HCT116 (cell line): Measurements from ENCODE around the gene ARHGAP40.

ENCODE experiments used
- CEBPB ChIP-seq: IDR thresholded peaks from 2 replicates; pipeline ENCODE4 v1.6.1; 2012; ENCODE audit warnings: low read depth
- EZH2 ChIP-seq: fragments of 200-600 bp; sonication (generic); IDR thresholded peaks from 2 replicates; pipeline ENCODE4 v1.6.1; 2017; ENCODE audit warnings: antibody characterized with exemption, mixed run types
- EZH2phosphoT487 ChIP-seq: fragments of 200-600 bp; IDR thresholded peaks from 2 replicates; pipeline ENCODE4 v1.6.1; 2018; ENCODE audit warnings: antibody characterized with exemption, borderline replicate concordance
- POLR2AphosphoS5 ChIP-seq: IDR thresholded peaks from 2 replicates; pipeline ENCODE4 v1.6.1; 2011; ENCODE audit warnings: mild to moderate bottlenecking, low read depth, low read length, moderate library complexity
- TF ChIP-seq, protein P1 (sequence below), 3 experiments: fragments of 200-600 bp in 1 of 3; sonication (generic) in 1 of 3; IDR thresholded peaks in 2 of 3; conservative IDR thresholded peaks in 1 of 3; 2 replicates each; pipeline ENCODE4 v1.5.1; 2012 to 2017; ENCODE audit warnings: low read depth in 2 of 3, low read length in 2 of 3, antibody characterized with exemption in 1 of 3, borderline replicate concordance in 1 of 3, control low read depth in 1 of 3, mild to moderate bottlenecking in 1 of 3, mixed read lengths in 1 of 3, mixed run types in 1 of 3, moderate library complexity in 1 of 3; ENCODE audit not compliant: insufficient read depth in 1 of 3
- TF ChIP-seq, protein P2 (sequence below): IDR thresholded peaks from 2 replicates; pipeline ENCODE4 v1.6.1; 2012; ENCODE audit warnings: low read depth

DNA sequence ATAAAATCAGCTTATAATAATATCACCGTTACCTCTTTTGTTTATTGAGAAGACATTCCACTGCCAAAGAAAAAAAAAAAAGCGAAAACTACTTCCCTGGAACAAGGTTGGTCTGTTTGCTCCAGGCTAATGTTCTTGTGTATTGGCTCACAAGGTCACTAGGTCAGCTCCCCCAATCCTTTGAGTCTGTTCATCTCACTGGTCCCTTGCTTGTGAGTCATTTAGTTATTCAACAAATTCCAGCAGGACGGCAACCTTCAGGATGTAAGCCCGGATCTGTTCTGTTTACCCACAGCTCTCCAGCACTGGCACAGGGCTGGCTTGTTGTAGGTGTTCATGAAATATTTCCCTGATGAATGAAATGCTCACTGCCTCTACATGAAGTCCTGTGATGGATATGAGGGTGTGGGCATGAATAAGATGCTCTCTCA lies 3.3 kb downstream of the ARHGAP40 start:
- TF ChIP-seq POLR2AphosphoS5 = no peak
- no peak for TF ChIP-seq EZH2
- TF ChIP-seq CEBPB = no peak
- TF ChIP-seq, protein P1, sequence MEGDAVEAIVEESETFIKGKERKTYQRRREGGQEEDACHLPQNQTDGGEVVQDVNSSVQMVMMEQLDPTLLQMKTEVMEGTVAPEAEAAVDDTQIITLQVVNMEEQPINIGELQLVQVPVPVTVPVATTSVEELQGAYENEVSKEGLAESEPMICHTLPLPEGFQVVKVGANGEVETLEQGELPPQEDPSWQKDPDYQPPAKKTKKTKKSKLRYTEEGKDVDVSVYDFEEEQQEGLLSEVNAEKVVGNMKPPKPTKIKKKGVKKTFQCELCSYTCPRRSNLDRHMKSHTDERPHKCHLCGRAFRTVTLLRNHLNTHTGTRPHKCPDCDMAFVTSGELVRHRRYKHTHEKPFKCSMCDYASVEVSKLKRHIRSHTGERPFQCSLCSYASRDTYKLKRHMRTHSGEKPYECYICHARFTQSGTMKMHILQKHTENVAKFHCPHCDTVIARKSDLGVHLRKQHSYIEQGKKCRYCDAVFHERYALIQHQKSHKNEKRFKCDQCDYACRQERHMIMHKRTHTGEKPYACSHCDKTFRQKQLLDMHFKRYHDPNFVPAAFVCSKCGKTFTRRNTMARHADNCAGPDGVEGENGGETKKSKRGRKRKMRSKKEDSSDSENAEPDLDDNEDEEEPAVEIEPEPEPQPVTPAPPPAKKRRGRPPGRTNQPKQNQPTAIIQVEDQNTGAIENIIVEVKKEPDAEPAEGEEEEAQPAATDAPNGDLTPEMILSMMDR (IDR thresholded peaks at IDR 0.05 in 2 of 3, conservative IDR thresholded peaks at IDR 0.05 in 1 of 3; ENCODE audit: borderline replicate concordance in 1 of 3, insufficient read depth in 1 of 3, low read depth in 2 of 3, low read length in 2 of 3) = no peak
- TF ChIP-seq, protein P2, sequence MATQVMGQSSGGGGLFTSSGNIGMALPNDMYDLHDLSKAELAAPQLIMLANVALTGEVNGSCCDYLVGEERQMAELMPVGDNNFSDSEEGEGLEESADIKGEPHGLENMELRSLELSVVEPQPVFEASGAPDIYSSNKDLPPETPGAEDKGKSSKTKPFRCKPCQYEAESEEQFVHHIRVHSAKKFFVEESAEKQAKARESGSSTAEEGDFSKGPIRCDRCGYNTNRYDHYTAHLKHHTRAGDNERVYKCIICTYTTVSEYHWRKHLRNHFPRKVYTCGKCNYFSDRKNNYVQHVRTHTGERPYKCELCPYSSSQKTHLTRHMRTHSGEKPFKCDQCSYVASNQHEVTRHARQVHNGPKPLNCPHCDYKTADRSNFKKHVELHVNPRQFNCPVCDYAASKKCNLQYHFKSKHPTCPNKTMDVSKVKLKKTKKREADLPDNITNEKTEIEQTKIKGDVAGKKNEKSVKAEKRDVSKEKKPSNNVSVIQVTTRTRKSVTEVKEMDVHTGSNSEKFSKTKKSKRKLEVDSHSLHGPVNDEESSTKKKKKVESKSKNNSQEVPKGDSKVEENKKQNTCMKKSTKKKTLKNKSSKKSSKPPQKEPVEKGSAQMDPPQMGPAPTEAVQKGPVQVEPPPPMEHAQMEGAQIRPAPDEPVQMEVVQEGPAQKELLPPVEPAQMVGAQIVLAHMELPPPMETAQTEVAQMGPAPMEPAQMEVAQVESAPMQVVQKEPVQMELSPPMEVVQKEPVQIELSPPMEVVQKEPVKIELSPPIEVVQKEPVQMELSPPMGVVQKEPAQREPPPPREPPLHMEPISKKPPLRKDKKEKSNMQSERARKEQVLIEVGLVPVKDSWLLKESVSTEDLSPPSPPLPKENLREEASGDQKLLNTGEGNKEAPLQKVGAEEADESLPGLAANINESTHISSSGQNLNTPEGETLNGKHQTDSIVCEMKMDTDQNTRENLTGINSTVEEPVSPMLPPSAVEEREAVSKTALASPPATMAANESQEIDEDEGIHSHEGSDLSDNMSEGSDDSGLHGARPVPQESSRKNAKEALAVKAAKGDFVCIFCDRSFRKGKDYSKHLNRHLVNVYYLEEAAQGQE = no peak
- no peak for TF ChIP-seq EZH2phosphoT487
